ENCODE results near the gene GTF2F1.

GRCh38 chr19:6362027-6362350, 31.0 kb downstream of the GTF2F1 start:
- TF ChIP-seq, protein P1, sequence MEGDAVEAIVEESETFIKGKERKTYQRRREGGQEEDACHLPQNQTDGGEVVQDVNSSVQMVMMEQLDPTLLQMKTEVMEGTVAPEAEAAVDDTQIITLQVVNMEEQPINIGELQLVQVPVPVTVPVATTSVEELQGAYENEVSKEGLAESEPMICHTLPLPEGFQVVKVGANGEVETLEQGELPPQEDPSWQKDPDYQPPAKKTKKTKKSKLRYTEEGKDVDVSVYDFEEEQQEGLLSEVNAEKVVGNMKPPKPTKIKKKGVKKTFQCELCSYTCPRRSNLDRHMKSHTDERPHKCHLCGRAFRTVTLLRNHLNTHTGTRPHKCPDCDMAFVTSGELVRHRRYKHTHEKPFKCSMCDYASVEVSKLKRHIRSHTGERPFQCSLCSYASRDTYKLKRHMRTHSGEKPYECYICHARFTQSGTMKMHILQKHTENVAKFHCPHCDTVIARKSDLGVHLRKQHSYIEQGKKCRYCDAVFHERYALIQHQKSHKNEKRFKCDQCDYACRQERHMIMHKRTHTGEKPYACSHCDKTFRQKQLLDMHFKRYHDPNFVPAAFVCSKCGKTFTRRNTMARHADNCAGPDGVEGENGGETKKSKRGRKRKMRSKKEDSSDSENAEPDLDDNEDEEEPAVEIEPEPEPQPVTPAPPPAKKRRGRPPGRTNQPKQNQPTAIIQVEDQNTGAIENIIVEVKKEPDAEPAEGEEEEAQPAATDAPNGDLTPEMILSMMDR (IDR thresholded peaks at IDR 0.05; ENCODE audit: low read depth, low read length), result no peak
- TF ChIP-seq EZH2phosphoT487 (IDR thresholded peaks at IDR 0.05; ENCODE audit: low read depth), result no peak
